AG09319 (cell line): ENCODE results near the gene G2E3.
A peak's percentile ranks its signal among the peaks of the same experiment; 100 is the strongest.

Source experiments
- DNase-seq: peaks from one replicate; pipeline ENCODE4 v3.0.0-alpha.2; 2010; ENCODE audit warnings: low read depth; ENCODE audit errors: extremely low read depth
- TF ChIP-seq, protein P1 (sequence below): IDR thresholded peaks from 2 replicates; pipeline ENCODE4 v1.5.1; 2011; ENCODE audit warnings: low read depth, mild to moderate bottlenecking, inconsistent platforms, low read length, moderate library complexity

Gene G2E3

DNA sequence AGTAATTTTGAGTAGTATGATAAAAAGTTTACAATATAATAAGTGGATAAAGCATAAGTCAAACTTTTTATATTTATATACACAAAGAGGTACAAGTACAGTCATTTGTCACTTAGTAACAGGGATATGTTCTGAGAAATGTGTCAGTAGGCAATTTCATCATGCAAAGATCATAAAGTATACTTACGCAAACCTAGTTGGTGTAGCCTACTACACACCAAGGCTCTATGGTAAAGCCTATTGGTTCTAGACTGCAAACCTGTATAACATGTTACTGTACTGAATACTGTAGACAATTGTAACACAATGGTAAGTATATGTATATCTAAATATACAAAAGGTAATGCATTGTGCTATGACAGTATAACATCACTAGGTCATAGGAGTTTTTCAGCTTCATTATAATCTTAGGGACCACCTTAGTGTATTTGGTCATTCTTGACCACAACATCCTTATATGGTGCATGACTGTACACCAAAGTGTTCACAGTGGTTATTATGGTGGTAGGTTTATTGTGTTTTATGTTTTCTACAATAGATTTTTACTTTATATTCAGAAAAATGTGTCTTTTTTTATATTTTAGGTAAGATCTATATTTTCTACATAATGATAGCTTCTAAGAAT is 48.3 kb downstream of the G2E3 start:
- no peak for DNase-seq
- TF ChIP-seq, protein P1, sequence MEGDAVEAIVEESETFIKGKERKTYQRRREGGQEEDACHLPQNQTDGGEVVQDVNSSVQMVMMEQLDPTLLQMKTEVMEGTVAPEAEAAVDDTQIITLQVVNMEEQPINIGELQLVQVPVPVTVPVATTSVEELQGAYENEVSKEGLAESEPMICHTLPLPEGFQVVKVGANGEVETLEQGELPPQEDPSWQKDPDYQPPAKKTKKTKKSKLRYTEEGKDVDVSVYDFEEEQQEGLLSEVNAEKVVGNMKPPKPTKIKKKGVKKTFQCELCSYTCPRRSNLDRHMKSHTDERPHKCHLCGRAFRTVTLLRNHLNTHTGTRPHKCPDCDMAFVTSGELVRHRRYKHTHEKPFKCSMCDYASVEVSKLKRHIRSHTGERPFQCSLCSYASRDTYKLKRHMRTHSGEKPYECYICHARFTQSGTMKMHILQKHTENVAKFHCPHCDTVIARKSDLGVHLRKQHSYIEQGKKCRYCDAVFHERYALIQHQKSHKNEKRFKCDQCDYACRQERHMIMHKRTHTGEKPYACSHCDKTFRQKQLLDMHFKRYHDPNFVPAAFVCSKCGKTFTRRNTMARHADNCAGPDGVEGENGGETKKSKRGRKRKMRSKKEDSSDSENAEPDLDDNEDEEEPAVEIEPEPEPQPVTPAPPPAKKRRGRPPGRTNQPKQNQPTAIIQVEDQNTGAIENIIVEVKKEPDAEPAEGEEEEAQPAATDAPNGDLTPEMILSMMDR: no peak

DNA sequence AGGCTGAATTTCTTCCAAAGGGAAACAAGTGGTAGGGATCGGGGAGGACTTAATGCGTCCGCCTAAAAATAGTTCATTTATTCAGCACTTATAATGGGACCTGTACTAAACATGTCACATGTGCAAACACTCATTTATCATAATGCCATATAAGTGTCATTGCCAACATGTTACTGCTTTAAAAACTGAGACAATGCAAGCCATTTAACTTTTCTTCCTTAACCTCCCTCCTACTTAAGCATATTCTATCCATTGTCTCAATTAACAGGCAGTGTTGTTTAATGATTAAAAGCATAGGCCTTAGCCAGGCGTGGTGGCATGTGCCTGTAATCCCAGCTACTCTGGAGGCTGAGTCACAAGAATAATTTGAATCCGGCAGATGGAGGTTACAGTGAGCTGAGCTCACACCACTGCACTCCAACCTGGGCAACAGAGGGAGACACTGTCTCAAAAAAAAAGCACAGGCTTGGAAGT is 49.6 kb downstream of the G2E3 start:
- no peak for DNase-seq
- TF ChIP-seq, protein P1: no peak; the same call in 1 of the 2 replicates

DNA sequence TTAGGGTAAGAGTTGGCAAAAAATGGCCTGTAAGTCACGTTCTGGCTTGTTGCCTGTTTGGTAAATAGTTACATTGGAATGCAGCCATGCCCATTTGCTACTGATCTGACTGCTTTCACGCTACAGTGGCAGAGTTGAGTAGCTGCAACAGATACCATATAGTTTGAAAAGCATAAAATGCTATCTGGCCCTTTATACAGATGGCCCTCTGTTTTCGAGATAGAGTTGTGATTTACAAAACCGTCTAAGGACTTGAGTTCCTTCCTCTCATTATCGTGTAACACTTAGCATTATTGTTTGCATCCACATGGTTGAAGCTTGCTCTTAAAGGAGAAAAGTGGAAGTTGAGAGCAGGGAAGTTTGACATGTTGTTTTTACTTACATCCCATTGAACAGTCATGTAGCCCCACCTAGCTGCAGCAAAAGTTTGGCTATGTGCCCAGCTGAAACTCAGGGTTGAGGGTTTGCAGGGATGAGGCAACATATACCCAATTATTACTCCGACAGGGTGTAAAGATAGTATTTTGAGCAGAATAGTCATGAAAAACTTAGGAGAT is 51.9 kb downstream of the G2E3 start:
- TF ChIP-seq, protein P1: peak; percentile 28
- DNase-seq: peak; percentile 39

DNA sequence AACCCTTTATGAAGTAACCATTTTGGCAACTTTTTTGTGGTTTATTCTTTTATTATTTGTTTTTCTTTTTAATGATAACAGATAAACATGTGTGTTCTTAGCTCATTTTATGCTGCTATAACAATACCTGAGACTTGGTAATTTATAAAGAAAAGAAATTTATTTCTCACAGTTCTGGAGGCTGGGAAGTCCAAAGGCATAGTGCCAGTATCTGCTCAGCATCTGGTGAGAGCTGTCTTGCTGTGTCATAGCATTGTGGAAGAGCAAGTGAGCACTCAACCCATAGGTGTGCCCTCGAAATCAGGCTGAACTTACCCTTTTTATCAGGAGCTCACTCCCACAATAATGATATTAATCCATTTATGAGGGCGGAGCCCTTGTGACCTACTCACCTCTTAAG is 55.2 kb downstream of the G2E3 start:
- DNase-seq: no peak
- TF ChIP-seq, protein P1: no peak

DNA sequence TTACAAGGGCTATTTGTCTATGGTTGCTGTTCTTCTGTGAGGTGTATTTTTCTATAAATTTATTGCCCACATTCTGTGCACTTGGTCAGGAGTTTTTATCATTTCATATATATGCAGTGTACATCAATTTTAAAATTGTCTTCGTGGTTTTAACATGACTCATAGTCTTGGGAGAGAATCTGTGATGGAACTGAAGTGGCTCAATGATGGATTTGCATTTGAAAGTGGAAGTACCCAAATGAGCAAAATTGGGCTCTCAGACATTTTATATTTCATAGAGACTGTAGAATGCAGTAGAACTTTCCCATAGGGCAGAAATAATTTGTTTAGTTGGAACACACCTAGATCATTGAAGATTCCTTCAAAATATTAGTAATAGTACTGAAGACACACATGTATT is 61.2 kb downstream of the G2E3 start:
- TF ChIP-seq, protein P1: no peak
- DNase-seq: no peak

DNA sequence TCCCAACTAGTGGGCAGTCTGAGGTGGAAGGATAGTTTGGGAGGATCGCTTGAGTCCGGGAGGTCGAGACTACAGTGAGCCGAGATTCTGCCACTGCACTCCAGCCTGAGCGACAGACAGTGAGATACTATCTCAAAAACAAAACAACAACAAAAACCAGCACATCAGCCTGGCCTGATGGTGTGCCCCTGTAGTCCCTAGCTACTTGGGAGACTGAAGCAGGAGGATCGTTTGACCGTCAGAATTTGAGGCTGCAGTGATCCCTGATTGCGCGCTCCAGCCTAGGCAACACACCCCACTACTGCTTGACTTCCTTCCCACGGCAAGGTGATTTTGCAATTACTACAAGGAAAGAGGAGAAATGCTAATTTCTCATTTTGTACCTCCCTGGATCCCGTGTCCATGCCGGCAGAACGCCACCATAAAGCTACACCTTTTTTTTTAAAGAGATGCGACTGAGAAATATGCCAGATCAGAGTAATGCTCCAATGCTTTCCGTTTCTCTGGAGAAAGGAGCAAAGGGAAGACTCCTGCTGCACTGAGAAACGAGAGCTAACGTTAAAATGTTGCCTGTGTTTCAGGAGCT is 62.5 kb downstream of the G2E3 start:
- TF ChIP-seq, protein P1: no peak
- DNase-seq: no peak
